Ovary (tissue), 3 donors: Measurements from ENCODE around the gene GSK3B.

ENCODE experiments used
- CTCF ChIP-seq, 3 donors: fragments of 450-650 bp in 2 of 3; fragments of 200-600 bp in 1 of 3; IDR thresholded peaks; one replicate each; pipeline versions ENCODE4 v1.5.1 to v1.8.0; 2016 to 2022; ENCODE audit warnings: antibody characterized with exemption in 3 of 3, mild to moderate bottlenecking in 1 of 3
- POLR2A ChIP-seq: fragments of 450-650 bp; IDR thresholded peaks from one replicate; pipeline ENCODE4 v1.6.1; 2017; ENCODE audit warnings: antibody characterized with exemption, mild to moderate bottlenecking, moderate library complexity
- donor health status: DM: no; HTN: no; CAD: no.

- no peak for TF ChIP-seq POLR2A
- TF ChIP-seq CTCF (IDR thresholded peaks at IDR 0.05): no peak
Measured at GRCh38 chr3:120095979-120096426, 1.8 kb upstream of the GSK3B start.
